RWPE1 (cell line): ENCODE results near the gene PUS3.

Source experiments
- CTCF ChIA-PET: fragments of 350-600 bp; sonication (Branson Sonifier 250); formaldehyde crosslinking; extraction: SDS; loops from one replicate; lab custom pipeline; 2021; lab: Yijun Ruan, JAX
- POLR2A ChIA-PET: fragments of 400-600 bp; formaldehyde crosslinking; extraction: SDS; loops from one replicate; lab custom pipeline; 2020; ENCODE audit warnings: antibody characterized with exemption; ENCODE audit not compliant: low non-redundant PET; lab: Yijun Ruan, JAX
- DNase-seq: peaks from one replicate; pipeline ENCODE4 v3.0.0; 2012; ENCODE audit warnings: low spot score
- H3K27ac ChIP-seq: fragments of 450-650 bp; 2 replicates; pipeline ENCODE4 v1.5.1; 2017
- TF ChIP-seq, protein P1 (sequence below): fragments of 450-650 bp; conservative IDR thresholded peaks from 2 replicates; pipeline ENCODE4 v1.5.1; 2017; ENCODE audit warnings: low read depth, mild to moderate bottlenecking

PUS3 gene

DNA sequence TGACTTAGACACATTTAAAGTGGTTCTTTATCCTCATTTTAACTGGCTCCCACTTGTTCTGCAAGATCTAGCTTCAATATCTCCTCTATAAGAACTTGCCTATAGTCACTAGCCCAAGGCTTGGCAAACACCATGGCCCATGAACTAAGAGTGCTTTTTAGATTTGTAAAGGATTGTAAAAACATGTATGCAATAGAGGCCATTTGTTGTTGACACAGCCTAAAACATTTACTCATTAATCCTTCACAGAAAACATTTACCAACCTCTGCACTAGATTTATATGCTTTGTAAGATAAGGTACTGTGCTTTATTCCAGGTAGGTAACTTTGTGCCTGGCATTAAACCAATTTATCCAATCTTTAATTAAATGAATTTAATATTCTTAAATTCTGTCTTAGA lies 10.0 kb downstream of the PUS3 start:
- DNase-seq, result no peak
- CTCF ChIA-PET, result no interaction called here
- no peak overlapping the region for H3K27ac ChIP-seq
- POLR2A ChIA-PET, result interaction anchor here (0.6 kb wide), 1 partner anchor 430 kb away, joined by 4 read pairs; no protein-coding TSS in a partner anchor
- TF ChIP-seq, protein P1, sequence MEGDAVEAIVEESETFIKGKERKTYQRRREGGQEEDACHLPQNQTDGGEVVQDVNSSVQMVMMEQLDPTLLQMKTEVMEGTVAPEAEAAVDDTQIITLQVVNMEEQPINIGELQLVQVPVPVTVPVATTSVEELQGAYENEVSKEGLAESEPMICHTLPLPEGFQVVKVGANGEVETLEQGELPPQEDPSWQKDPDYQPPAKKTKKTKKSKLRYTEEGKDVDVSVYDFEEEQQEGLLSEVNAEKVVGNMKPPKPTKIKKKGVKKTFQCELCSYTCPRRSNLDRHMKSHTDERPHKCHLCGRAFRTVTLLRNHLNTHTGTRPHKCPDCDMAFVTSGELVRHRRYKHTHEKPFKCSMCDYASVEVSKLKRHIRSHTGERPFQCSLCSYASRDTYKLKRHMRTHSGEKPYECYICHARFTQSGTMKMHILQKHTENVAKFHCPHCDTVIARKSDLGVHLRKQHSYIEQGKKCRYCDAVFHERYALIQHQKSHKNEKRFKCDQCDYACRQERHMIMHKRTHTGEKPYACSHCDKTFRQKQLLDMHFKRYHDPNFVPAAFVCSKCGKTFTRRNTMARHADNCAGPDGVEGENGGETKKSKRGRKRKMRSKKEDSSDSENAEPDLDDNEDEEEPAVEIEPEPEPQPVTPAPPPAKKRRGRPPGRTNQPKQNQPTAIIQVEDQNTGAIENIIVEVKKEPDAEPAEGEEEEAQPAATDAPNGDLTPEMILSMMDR, result no peak

DNA sequence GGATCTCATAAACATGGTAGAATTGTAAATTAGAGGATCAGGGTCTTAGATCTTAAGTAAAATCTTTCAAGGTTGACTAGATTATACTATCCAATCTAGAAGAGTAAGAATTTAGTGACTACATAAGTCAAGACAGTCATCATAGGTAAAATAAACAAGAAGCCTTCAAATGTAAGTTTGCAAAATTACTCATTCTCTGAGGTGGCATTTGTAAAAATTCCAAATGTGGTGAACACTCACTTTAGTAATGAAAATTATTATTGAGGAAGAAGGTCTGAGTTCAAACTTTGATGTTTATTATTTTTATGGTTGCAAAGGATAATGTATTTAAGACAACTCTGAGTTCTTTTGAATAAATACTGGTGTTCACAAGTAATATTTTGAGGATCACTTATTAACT lies 10.9 kb downstream of the PUS3 start:
- ChIA-PET CTCF (no interaction called here), POLR2A (interaction anchor here (0.6 kb wide), 1 partner anchor 431 kb away, joined by 4 read pairs; no protein-coding TSS in a partner anchor)
- H3K27ac ChIP-seq, result no peak overlapping the region
- TF ChIP-seq, protein P1, result no peak
- DNase-seq, result no peak

DNA sequence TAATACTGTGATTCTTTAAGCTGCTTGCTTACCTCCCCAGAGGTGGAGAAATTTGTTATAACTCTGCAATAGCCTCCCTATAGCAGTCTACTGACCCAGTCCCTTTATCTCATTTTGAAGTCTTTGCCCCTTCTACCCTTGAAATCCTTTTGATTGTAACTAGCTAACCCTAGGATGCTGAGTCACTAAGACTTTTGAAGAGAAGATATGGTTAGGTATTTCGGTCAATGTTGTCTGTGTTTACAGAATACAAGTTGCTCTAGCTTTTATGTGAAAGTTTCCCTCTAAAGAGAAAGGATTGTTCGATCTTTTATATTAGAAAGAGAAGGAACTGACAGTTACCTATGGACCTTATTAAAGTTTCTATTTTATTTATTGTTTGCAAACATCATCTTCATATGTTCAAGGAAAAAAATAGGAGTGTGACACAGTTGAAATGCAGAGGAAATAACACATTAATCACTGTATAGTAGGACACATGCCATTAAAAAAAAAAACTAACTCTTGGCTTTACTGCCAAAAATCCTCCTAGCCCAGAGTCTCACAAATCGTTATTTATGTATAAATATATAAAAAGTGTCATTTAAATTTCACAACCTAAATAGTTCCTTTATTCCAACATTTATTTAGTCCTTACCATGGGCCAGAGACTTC lies 12.4 kb downstream of the PUS3 start:
- CTCF ChIA-PET, result no interaction called here
- POLR2A ChIA-PET, result no interaction called here

DNA sequence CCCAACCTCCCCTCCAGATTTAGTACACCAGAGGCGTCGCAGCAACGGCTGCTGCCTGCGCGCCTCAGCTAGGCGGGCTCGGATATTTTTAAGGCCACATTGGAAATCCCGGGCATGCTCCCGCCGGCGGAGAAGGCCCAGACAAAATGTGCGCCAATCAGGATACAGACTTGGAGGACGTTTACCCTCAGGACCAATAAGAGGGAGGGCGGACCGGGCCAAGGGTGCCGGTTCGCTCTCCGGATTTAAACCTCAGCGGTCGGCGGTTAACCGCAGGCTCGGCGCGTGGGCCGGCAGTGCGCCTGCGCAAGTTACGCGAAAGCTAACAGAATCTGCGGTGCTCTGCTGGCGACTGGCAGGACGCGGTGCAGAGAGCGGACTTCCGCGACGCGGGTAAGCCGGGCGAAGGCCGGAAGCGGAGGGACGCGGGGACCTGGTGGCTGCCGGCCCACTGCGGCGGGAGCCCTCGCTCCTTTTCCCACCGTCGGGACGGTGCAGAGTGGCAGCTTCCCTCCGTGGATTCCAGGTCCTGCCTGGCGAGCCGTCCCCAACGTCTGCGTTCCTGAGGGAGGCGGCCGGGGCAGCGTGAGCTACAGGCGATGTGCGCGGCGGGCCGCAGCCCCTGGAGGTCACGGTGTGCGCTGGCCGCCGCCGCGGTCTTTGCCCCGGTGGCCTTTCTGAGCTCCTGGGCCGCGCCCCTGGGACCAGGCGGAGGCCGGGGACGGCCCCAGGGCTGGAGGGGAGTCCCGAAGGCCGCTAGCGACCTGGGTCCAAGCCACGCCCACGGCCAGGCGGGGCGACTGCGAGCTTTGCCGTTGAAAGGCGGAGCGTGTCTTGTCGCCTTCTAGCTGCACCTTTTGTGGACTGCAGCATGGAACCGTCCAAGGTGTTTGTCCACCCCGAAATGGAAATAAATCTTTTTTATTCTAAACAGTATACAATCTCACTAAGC lies 15.4 kb downstream of the PUS3 start, which contains the start of gene HYLS1:
Gene HYLS1 (plus strand): TSS at position 296 of the 952 bp plus-strand sequence. CDS start 11,701 bp downstream, outside the sequence.
- POLR2A ChIA-PET, result interaction anchor here (0.6 to 1.2 kb wide), 2 partner anchors 15 to 190 kb away, joined by 4 to 5 read pairs; partner anchors contain the start of gene PUS3
- CTCF ChIA-PET, result interaction anchor here (0.6 kb wide), 6 partner anchors 9 to 1911 kb away, joined by 3 to 5 read pairs (median 3); partner anchors contain the start of gene PUS3
- TF ChIP-seq, protein P1, result peak; percentile 25; the same call in 1 of the 2 replicates

More for the DNA sequence above, 12.4 kb downstream of the PUS3 start:
- DNase-seq, result no peak
- no peak overlapping the region for H3K27ac ChIP-seq
- TF ChIP-seq, protein P1, result no peak

DNA sequence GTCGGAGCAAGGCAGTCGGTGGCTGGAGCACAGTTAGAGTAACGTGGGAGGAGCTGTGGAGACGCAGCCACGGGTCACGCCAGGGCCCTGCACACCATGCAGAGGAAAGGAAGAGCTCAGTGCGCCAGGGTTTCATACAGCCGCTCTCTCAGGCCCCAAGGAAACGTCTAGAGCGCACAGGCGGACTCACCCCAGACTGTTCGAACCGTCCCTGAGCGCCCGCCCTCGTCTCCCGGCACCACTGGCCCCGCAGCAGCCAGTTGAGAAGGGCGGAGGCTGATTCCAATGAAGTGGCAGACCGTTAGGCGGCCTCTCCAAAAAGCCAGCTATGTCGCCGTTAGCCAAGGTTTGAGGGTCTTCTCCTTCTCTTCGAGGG lies 16.0 kb downstream of the PUS3 start:
- no peak for DNase-seq
- TF ChIP-seq, protein P1, result no peak
- POLR2A ChIA-PET, result no interaction called here
- H3K27ac ChIP-seq, result peak overlapping the region; percentile 94
- CTCF ChIA-PET, result interaction anchor here (0.6 kb wide), 2 partner anchors 11 to 1912 kb away, joined by 3 to 5 read pairs; no protein-coding TSS in a partner anchor

More for the DNA sequence above, 15.4 kb downstream of the PUS3 start, which contains the start of gene HYLS1:
- DNase-seq, result peak; percentile 88
- H3K27ac ChIP-seq, result peak within 1 kb of the TSS; percentile 94

DNA sequence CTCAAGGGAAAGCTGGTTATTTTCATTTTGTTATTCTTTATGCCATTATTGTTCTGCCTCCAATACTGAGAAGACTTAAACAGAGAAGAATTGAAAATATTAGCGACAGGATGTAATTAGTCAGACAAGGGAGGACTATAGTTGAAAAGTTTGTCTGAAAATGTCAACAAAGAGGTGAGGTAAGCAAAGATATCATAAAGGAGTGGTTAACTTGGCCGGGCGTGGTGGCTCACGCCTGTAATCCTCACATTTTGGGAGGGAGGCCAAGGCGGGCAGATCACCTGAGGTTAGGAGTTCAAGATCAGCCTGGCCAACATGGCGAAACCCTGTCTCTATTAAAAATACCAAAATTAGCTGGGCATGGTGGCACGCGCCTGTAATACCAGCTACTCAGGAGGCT lies 19.6 kb downstream of the PUS3 start:
- POLR2A ChIA-PET, result no interaction called here
- TF ChIP-seq, protein P1, result no peak
- DNase-seq, result no peak
- H3K27ac ChIP-seq, result no peak overlapping the region
- CTCF ChIA-PET, result no interaction called here
